Muscle of leg (tissue), 11 donors: ENCODE data around the gene KRTAP10-4. TPM values are rescaled to one million over a fixed set of nuclear protein-coding genes. Genes with fewer than 3 reads are reported as not detected.
A peak's percentile ranks its signal among the peaks of the same experiment; 100 is the strongest.

ENCODE experiments used
- DNase-seq: peaks from one replicate; pipeline ENCODE4 v3.0.0; 2013
- H3K27ac ChIP-seq: one replicate; pipeline ENCODE4 v1.5.1; 2013; ENCODE audit warnings: mild to moderate bottlenecking, low read length, control low read depth
- H3K27me3 ChIP-seq: one replicate; pipeline ENCODE4 v1.6.1; 2013; ENCODE audit warnings: low read length; ENCODE audit not compliant: control insufficient read depth, insufficient read depth
- H3K36me3 ChIP-seq: one replicate; pipeline ENCODE4 v1.6.1; 2013; ENCODE audit warnings: low read length; ENCODE audit not compliant: control insufficient read depth, insufficient read depth
- H3K4me1 ChIP-seq: one replicate; pipeline ENCODE4 v1.6.1; 2013; ENCODE audit warnings: low read length; ENCODE audit not compliant: control insufficient read depth, insufficient read depth
- H3K4me3 ChIP-seq: one replicate; pipeline ENCODE4 v1.5.1; 2013; ENCODE audit warnings: low read length, control low read depth
- H3K9me3 ChIP-seq: replicated peaks from 2 replicates; pipeline ENCODE4 v1.6.1; 2013; ENCODE audit warnings: low read depth, low read length; ENCODE audit not compliant: control insufficient read depth
- WGBS: methylation state at CpG from one replicate; pipeline ENCODE4 v1.1.5; 2013; ENCODE audit warnings: missing lambda C conversion rate; ENCODE audit not compliant: insufficient coverage; 5-methylcytosine and 5-hydroxymethylcytosine counted together
- polyA plus RNA-seq, 8 donors: library from polyadenylated mRNA; unstranded; fragments of 120-200 nt; gene quantifications; one replicate each; pipeline versions ENCODE4 v1.2.1 to v1.2.3, GENCODE V29; 2013; ENCODE audit warnings: inconsistent platforms in 1 of 8, low replicate concordance in 1 of 8; ENCODE audit not compliant: insufficient read length in 8 of 8, insufficient read depth in 1 of 8
- total RNA-seq: library from RNA; stranded (reverse); fragments of 120-200 nt; gene quantifications from one replicate; pipeline ENCODE4 v1.2.4, GENCODE V29; 2013

Gene KRTAP10-4
- total and polyA plus RNA-seq, 9 donors = not detected

GRCh38 chr21:44558695-44559094 is 14.8 kb upstream of the KRTAP10-4 start, which contains the start of gene KRTAP10-3:
Gene KRTAP10-3 (minus strand): TSS chr21:44558795. CDS start chr21:44558715, 80 bp downstream.
- peaks cover 3% of the 10 kb centered on the region for H3K4me1 ChIP-seq
- no peaks in the 10 kb centered on the region for H3K36me3 ChIP-seq
- H3K9me3 ChIP-seq = no peaks in the 10 kb centered on the region
- DNase-seq = no peak
- H3K27ac ChIP-seq = no peak within 1 kb of the TSS
- no peak within 1 kb of the TSS for H3K4me3 ChIP-seq
- WGBS = 46% methylated on average over 5 of the region's 5 CpGs
- H3K27me3 ChIP-seq = peaks cover 9% of the 10 kb centered on the region

GRCh38 chr21:44564099-44564498 is 9.4 kb upstream of the KRTAP10-4 start:
- Histone ChIP-seq H3K4me3 (no peak overlapping the region), H3K36me3 (no peaks in the 10 kb centered on the region), H3K27me3 (no peaks in the 10 kb centered on the region), H3K9me3 (no peaks in the 10 kb centered on the region), H3K27ac (no peak overlapping the region), H3K4me1 (peaks cover 8% of the 10 kb centered on the region)
- no peak for DNase-seq
- WGBS = no CpG with 5 or more reads among the region's 1 CpG

DNA sequence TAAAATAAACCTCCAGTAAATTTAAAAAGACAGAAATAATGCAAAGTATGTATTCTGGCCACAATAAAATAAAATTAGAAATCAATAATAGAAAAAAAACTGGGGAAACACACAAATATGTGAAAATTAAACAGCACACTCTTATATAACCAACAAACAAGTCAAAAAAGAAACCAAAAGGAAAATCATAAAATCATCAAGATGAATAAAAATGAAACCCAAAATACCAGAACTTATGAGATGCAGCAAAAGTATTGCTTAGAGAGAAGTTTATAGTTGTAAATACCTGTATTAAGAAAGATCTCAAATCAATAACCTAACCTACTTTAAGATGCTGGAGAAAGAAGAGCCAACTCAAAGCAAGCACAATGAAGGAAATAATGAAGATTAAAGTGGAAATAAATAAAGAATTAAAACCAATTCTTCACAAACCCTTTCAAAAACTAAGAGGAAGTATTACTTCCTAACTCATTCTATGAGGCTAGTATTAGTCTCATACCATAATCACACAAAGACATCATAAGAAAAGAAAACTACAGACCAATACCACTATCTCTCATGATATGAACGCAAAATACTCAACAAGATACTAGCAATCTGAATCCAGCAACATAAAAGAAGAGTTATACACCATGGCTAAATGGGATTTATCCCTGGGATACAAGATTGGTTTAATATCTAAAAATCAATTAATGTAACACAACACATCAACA is 8.5 kb upstream of the KRTAP10-4 start:
- peaks cover 11% of the 10 kb centered on the region for H3K4me1 ChIP-seq
- H3K27ac ChIP-seq = no peak overlapping the region
- no CpG with 5 or more reads among the region's 1 CpG for WGBS

DNA sequence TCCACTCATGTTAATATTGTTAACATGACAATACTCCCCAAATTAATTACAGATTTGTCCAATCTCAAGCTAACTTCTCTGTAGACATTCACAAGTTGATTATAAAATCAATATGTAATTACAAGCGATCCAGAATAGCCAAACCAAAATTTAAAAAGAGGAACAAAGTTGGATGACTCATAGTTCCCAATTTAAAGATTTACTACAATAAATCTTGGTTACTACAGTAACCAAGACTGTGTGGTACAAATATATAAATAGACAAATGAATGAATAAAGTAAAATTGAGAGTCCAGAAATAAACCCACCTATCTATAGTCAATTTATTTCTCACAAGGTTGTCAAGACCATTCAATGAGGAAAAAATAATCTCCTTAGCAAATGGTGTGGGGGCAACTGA is 7.1 kb upstream of the KRTAP10-4 start:
- Histone ChIP-seq H3K27ac (no peak overlapping the region), H3K36me3 (no peaks in the 10 kb centered on the region), H3K27me3 (peaks cover under 1% of the 10 kb centered on the region), H3K4me3 (no peak overlapping the region), H3K9me3 (peaks cover 3% of the 10 kb centered on the region), H3K4me1 (peaks cover 11% of the 10 kb centered on the region)
- DNase-seq = no peak
- no CpG with 5 or more reads among the region's 1 CpG for WGBS

More for the DNA sequence above, 8.5 kb upstream of the KRTAP10-4 start:
- DNase-seq = no peak
- Histone ChIP-seq H3K27me3 (no peaks in the 10 kb centered on the region), H3K9me3 (no peaks in the 10 kb centered on the region), H3K4me3 (no peak overlapping the region), H3K36me3 (no peaks in the 10 kb centered on the region)

DNA sequence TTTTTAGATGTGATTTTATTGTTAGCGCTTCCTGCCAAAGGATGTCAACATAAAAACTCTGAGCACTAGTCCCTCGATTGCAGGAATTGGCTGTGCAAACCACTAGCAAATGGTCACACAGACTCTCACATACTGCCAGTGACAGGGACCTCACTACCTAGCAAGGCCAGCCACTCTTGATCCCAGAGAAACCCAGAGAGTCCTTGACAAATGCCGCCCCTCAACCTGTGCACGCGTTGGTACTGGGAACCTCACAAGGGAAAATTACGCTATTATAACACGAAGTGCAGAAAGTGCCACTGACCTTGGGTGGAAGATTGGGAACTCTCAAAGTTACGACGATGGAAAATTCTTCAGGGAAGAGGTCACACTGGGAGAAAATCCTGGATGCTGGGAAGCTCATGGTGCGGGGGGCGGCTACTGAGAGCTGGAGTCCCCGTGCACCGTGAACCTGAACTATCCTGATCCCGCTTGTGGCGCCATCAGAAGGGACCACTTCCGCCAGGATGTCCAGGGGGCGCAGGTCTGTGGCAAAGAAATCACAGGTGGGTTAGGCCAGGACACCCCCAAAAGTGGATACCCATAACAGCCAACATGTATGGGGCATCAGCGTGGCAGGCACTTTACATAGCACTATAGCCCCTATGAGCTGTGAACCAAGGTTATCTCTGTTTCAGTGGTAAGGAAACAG is 5.9 kb upstream of the KRTAP10-4 start:
- 91% methylated on average over 18 of the region's 18 CpGs for WGBS
- H3K36me3 ChIP-seq = no peaks in the 10 kb centered on the region
- peaks cover 7% of the 10 kb centered on the region for H3K27me3 ChIP-seq
- no peak overlapping the region for H3K27ac ChIP-seq
- H3K4me1 ChIP-seq = peaks cover 11% of the 10 kb centered on the region
- peaks cover 5% of the 10 kb centered on the region for H3K9me3 ChIP-seq
- H3K4me3 ChIP-seq = no peak overlapping the region
- DNase-seq = no peak

GRCh38 chr21:44568261-44568660 is 5.3 kb upstream of the KRTAP10-4 start:
- WGBS = 69% methylated on average over 12 of the region's 12 CpGs

DNA sequence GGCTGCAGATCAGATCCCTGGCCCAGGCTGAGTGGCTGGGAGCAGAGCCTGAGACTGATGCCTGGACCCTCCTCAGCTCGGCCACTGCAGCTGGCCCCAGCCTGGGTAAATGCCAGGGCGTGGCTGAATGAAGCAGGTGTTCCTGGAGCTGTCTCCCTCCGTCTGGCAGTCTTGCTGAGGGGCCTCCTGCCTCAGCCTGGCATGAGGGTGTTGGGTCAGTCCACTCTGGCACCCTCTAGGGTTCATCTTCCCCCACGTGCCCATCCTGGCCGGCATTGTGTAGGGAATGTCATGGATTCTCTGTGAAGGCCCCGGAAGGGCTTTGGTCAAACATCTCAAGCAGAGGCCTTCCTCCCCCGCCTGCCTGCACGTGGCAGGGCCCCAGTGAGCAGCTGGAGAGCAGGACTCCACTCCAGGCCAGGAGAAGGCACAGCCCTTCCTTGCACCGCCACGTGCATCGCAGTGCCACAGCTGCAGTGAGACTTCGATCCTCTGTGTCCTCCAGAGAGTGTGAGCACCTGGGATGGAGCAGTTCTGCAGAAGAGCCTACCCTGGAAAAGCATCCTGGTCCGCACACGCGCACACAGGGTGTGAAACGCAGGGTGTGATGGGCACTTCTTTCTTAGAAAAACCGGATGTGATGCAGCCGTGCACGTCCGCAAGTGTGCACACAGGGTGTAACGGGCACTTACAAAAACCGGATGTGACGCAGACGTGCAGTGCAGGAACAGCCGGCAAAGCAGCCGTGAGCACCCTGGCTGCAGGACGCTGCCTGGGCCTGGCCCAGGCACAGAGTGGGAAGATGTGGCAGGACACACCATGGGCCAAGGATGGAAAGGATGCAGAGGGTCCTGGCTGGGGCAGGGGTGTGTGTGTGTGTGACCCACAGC is 4.6 kb upstream of the KRTAP10-4 start:
- H3K36me3 ChIP-seq = no peaks in the 10 kb centered on the region
- peaks cover 7% of the 10 kb centered on the region for H3K27me3 ChIP-seq
- H3K4me1 ChIP-seq = peaks cover 11% of the 10 kb centered on the region
- peaks cover 5% of the 10 kb centered on the region for H3K9me3 ChIP-seq
- no peak overlapping the region for H3K4me3 ChIP-seq
- H3K27ac ChIP-seq = no peak overlapping the region
- WGBS = 68% methylated on average over 24 of the region's 27 CpGs
- peak; percentile 33 for DNase-seq

More at GRCh38 chr21:44568261-44568660, 5.3 kb upstream of the KRTAP10-4 start:
- H3K9me3 ChIP-seq = peaks cover 5% of the 10 kb centered on the region
- no peak overlapping the region for H3K4me3 ChIP-seq
- H3K27me3 ChIP-seq = peaks cover 7% of the 10 kb centered on the region
- H3K36me3 ChIP-seq = no peaks in the 10 kb centered on the region
- H3K4me1 ChIP-seq = peaks cover 11% of the 10 kb centered on the region
- DNase-seq = no peak
- H3K27ac ChIP-seq = no peak overlapping the region

DNA sequence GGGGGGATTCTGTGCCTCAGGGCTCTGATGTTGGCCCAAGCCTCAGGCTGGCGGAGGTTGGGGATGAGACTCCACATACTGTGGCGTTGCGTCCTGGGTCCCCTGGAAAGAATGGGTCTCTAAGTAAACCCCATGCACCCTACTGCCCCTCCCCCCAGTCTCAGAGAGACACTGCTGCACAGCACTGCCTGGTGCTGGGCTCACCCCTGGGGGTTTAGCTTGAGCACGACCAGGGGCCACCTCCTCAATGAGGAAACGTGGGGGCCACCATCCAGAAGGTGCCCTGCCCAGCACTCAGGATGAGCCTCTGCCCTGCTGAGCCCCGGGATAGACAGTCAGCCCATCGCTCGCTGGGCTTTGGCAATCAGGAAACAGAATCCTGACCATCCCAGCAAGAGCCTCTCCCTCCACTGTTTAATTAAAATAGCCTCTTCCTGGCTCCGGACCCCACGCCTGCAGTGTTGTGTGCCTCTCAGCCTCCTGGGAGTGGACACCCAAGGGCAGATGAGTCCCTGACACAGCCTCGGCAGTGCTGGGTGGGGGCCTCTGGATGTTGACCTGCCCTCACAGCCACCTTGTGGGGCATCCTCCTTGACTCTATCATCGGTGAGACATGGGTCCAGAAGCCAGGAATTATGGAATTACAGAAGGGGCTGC is 3.5 kb upstream of the KRTAP10-4 start:
- Histone ChIP-seq H3K4me3 (no peak overlapping the region), H3K36me3 (no peaks in the 10 kb centered on the region), H3K9me3 (peaks cover 5% of the 10 kb centered on the region), H3K27me3 (peaks cover 7% of the 10 kb centered on the region), H3K27ac (no peak overlapping the region), H3K4me1 (peaks cover 11% of the 10 kb centered on the region)
- DNase-seq = no peak
- 87% methylated on average over 10 of the region's 12 CpGs for WGBS

- Histone ChIP-seq H3K9me3 (peaks cover 5% of the 10 kb centered on the region), H3K27me3 (peaks cover 7% of the 10 kb centered on the region), H3K36me3 (no peaks in the 10 kb centered on the region), H3K4me3 (no peak overlapping the region), H3K27ac (no peak overlapping the region), H3K4me1 (peaks cover 11% of the 10 kb centered on the region)
- DNase-seq = no peak
- 78% methylated on average over 2 of the region's 4 CpGs for WGBS
These were observed 2.2 kb upstream of the KRTAP10-4 start for GRCh38 chr21:44571296-44571695.
